ENCODE data around the gene FMO2.

Gene FMO2

DNA sequence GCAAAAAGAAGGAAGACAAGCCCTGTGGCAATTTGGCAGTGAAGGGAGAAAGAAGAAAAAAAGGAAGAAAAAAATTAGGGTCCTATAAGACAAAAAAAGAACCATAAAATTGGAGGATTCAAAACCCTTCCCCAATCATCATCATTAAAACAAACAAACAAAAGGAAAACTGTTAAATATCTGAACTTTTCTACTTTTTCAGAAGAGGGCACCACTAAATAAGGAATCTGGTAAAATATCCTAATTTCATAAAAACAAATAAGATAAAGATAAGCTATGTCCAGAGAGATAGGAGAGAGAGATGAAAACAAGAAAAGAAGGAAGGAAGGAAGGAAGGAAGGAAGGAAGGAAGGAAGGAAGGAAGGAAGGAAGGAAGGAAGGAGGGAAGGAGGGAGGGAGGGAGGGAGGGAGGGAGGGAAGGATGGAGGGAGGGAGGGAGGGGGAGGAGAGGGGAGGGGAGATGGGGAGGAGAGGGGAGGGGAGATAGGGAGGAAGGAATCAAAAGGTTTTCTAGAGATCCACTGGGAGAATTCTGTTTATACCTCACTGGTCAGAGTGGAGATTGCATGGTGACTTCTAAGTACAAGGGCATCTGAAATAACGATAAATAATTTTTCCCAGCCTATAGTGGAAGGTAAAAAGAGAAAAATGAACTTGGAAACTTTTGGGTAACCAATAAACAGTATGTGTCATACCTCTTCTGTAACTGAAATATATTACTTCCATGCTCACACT lies 10.4 kb upstream of the FMO2 start:
- DNase-seq (ENCODE audit: low spot score): no peak

DNA sequence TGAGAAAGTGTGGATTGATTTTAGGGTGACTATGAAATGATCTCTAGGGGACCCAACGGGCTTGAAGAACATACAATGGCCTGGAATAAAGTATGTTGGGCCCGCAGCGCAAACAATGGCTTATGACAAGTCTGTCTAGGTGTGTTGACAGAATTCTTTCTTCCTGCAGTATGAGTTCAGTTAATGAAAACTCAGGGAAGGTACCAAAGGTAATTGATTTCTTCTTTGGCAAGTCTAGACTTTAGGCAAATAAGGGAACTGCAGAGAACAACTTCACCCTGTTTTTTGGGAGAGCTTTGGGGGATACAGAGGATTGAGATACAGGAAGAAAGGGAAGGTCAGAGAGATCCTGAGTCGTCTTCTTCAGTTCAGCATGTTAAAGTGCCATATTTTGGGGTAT lies 7.8 kb upstream of the FMO2 start:
- no peak for DNase-seq (ENCODE audit: low spot score)

GRCh38 chr1:171179318-171180227 lies 5.5 kb upstream of the FMO2 start:
- DNase-seq (ENCODE audit: low spot score): peak; percentile 78

GRCh38 chr1:171180670-171181069 lies 4.4 kb upstream of the FMO2 start:
- DNase-seq (ENCODE audit: low spot score): no peak

DNA sequence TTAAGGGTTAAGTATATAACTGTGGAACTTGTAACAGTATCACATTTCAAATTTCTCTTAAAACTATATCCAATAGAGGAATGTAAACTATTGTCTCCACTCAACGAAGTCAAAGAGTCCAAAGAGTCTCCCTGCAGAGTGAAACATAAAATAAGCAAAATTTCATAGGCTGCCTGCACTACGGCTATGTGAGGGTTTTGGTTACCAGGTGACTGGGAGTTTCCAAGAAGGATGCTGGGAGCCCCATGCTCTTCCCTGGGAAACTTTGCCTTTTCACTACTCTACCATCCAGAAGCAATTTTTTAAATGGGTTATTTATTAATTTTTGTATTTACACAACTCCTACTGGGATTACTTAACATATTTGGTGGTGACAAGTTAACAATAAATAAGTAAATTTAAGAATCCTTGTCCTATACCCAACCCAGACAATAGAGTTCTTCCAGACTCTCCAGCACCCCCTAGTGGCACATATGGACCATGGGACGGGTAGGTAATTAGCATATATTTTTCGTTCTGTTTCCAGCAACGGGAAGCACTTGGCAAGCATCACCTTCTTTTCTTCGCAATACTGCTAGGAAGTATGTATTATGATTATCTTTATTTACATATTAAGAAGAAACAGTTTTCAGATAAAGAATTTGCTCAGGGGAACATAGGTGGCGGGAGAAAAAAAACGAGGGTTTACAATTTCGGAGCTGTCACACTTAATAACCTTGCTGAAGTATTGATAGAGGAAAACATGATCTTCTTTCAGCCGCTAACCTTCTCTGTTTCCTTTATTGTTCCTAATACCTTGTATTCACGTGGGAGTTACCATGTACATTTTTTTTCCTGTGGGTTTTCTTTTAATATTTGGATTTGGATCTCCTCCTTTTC lies 3.5 kb downstream of the FMO2 start:
- DNase-seq (ENCODE audit: low spot score): peak; percentile 78

DNA sequence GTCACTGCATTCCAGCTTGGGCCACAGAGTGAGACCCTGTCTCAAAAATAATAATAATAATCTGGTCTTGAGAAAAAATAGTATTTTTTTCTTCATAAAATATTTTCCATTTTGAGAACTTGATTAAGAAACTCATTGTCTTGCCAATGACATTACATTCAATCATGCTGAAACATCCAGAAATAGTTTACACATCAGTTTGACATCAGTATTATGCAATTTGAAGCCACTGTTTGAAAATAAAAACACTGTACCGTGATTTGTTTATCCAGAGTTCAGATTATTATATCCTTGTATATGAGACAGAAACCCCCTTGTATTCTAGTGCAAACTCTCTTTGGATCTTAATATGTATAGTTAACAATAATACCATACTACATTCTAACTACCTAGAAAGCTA lies 6.9 kb downstream of the FMO2 start:
- no peak for DNase-seq (ENCODE audit: low spot score)

GRCh38 chr1:171195767-171196166 lies 10.7 kb downstream of the FMO2 start:
- no peak for DNase-seq (ENCODE audit: low spot score)

GRCh38 chr1:171196351-171196750 lies 11.3 kb downstream of the FMO2 start:
- DNase-seq (ENCODE audit: low spot score): no peak

DNA sequence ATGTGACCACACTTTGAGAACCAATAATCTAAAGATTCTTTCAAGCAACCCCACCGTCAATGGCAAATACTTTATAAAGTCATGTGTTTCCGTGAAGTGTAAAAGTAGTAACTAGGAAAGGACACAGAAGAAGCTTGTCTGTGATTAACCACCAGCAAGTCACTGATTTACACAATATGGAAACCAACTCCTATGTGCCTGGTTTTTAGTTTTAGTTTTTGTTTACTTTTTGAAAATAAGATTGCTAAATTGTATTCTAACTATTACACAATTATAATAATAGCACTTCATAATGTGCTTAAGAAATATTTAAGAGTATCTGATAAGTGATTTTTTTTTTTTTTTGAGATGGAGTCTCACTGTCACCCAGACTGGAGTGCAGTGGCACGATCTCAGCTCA lies 13.0 kb downstream of the FMO2 start:
- DNase-seq (ENCODE audit: low spot score): no peak

GRCh38 chr1:171204296-171204695 lies 19.2 kb downstream of the FMO2 start:
- DNase-seq (ENCODE audit: low spot score): no peak

- DNase-seq (ENCODE audit: low spot score): no peak
Observed at GRCh38 chr1:171206204-171206977, 21.3 kb downstream of the FMO2 start.

- no peak for DNase-seq (ENCODE audit: low spot score)
Observed at GRCh38 chr1:171206978-171207355, 21.9 kb downstream of the FMO2 start.

- no peak for DNase-seq (ENCODE audit: low spot score)
Observed at GRCh38 chr1:171207377-171207776, 22.3 kb downstream of the FMO2 start.

GRCh38 chr1:171210355-171210754 lies 25.3 kb downstream of the FMO2 start:
- no peak for DNase-seq (ENCODE audit: low spot score)

GRCh38 chr1:171212607-171213351 lies 27.7 kb downstream of the FMO2 start:
- DNase-seq (ENCODE audit: low spot score): no peak

- no peak for DNase-seq (ENCODE audit: low spot score)
Observed at GRCh38 chr1:171213559-171214454, 28.7 kb downstream of the FMO2 start.

DNA sequence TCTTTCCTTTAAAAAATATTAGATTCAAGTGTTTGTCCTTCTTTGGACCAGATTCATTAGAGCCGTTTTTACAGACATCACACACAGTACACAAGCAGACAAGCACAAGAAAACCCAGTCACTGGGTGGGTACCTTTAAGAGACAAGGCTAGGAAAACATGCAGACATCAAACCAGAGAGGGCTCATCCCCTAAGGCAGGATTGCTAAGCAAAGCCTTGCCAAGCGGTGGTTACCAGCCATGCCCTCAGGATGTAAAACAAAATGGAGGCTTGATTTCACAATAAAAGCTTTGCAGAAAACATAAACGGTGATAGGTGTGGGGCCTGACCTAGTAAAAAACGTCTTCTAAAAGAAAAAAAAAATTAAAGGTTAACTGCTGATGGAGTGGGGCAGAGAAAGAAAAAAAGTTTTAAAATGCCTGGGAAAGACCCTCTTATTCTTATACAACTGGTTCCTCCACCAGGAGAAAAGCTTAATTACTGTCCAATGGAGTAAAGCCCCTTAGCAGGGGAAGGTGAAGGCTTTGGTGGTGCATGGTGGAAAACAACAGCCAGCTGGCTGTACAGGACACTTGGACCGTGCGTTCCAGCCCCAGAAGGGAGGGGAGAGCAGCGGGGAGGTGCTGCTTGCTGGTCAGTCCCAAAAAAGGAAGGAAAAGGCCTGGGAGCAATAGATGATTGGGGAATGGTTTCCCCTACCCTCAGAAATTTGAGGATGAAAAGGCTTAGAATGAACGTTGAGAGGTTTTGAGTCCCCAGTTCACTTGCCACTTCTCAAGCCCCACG lies 32.8 kb downstream of the FMO2 start:
- no peak for DNase-seq (ENCODE audit: low spot score)

- no peak for DNase-seq (ENCODE audit: low spot score)
Observed at GRCh38 chr1:171218661-171219060, 33.6 kb downstream of the FMO2 start.
